Embryonic facial prominence (tissue), 1 donor: ENCODE measurements around the gene ATP8A1.

Source experiments
- DNase-seq: peaks from one replicate; pipeline ENCODE4 v3.0.0-alpha.2; 2016; ENCODE audit errors: extremely low spot score

The ATP8A1 gene

DNA sequence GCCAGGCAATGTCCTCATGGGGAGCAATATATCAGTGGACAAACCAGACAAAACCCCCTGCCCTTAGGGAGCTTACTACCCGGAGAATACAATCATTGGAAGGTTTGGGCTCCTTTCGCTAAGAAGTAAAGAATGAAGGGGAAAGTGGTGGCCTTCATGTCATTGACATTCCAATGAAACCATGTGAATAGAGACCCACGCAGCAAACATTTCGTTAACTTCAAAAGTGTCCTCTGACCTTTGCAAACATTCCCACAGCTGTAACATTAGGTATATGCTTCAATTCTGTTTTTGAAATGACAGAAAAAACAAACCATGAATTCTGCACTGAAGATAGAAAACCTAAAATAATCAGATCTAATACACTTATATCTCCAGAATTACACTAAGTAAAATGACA lies 7.0 kb downstream of the ATP8A1 start:
- DNase-seq = no peak

DNA sequence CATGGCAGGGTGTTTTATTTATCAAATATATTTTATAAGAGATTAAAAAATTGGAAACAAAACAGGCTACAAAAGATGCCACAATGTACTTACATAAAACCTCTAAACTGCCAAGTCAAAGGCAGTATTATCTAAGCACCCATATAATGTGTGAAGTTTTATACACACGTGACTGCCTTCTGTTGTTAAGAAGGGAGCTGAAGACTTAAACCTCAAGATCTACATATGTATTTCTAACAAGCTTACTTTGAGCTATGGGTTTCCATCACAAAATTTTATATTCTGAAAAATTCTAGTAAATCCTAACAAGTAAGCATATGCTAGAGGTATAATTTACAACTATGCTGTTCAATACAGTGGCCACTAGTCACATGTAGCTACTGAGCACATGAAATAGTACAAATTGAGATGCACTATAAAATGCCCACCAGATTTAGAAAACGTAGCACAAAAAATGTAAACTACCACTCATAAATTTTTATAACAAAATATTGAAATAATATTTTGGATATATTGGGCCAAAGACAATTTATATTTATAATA lies 9.8 kb downstream of the ATP8A1 start:
- no peak for DNase-seq

DNA sequence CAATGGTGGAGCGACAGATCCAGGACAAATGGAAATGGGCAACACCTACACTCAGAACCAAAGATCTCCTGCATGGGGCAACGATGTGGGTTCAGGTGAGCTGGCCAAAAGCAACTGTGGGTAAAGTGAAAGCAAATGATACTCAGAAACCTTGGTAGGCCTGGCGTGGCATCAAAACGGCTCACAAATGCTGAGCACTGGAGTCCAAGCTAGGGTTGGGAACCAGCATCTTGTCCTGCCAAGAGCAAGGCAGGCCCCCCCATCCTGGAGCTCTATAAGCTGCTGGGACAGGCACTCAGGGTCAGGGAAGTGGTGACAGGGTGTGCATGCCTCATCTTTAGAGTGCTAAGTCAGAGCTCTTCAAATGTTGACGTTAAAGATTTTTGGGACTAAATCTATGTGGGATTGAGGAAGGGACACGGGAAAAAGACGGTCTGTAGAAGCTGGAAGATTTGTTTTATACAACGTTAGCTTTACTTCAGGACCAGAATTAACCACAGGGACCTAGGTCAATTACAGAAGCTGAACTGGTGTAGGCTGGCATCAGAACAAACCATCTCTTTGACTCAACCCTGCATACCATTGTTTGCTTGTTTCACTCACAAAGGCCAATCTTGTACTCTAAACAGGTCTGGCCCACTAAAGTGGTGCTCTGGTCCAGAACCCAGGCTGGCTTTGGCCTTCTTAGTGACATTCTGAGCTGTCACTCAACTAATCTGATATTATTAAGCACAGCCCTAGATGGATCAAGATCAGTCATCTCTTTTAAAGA lies 10.7 kb downstream of the ATP8A1 start:
- no peak for DNase-seq

DNA sequence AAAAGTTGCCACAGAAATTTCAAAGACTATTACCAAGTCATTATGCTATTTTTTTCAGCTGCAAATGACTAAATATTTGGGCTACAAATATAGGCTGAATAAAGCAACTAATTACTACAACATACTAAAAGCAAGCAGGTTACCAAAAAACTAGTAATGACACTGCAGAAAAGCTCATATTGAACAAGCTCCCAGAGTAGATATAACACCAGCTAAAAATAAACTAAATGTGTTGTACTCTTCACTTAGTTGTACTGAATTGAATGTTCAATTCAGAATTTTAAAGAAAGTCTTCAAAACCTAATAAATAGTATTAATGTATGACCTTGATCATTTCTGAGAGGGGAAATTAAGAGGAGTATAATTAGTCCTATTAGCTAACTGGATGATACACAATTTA lies 12.0 kb downstream of the ATP8A1 start:
- DNase-seq = no peak

DNA sequence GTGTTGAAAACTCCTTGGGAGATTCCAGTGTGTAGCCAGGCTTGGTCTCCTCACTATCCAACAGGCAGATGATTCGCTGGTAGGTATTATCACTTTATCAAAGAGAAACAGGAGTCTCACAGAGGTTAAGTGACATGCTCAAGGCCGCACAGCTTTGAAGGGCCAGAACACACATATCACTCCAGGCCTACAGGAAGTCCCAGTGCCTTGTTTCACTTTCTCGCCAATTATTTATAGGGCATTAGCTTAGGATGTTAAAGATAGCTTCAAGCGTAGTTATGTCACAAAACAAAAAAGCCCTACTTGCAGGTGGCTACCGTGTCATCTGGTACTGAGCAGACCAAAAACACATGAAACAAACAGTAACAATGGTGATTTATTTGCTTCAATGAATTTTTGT lies 13.2 kb downstream of the ATP8A1 start:
- no peak for DNase-seq

DNA sequence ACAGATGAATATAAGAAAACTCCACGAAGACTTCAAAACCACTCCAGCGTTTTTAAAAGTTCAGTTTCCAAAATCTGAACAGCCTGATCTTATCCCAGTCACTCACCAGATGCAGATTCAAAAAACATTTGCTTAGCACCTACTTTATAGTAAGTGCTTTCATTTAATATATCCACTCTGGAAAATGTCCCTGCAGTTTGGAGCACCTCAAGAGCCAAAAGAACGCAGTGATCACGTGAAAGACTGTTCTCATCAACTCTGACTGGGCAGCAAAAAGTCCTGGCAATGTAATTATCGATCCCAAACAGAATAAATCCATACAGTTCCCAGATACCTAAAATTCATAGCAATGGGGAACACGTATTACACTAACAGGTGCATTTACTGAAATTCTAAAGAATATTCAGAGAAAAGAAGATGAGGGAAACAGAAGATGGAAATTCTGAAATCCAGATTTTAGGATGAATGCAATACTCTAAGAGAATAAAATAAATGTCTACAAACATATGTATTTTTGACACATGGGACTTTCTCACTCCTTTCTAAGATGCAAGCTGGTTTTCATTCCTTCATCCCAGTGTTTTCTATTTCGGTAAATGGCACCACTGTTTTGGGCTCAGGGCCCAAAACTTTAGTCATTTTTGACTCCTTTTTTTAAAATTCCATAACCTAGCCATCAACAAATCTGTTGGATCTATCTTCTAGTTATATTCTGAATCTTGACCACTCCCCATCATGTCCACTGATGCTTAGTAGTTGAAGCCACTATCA lies 13.9 kb downstream of the ATP8A1 start:
- DNase-seq = no peak

DNA sequence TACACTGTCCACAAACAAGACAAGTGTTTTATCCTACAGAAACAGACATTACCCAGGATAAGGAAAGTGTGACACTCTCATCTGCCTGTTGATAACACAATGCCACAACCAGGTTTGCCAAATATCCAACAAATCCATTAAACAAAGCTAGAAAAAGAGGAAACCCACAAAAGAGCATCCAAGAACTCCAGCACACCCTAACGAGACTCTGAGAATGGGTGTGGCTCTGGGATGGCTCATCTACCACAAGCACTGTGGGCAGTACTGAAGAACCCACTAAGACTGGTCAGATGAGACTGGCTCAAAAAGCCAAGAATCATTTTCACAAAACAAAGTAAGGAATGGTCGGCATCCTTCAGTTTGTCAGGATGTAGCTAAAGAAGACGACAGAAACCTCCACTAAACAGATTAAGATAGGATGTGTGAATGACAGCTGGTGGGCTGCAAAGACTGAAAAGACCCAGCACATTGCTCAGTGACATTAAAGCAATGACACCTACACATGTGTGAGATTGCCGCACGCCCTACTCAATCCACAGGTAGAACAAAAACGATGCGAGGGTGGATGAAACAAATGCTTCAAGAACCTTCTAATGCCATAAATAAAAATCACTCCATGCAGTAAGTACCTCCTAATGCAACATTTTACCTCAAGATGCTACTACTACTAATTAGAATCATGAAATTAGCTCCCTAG lies 14.7 kb downstream of the ATP8A1 start:
- no peak for DNase-seq

DNA sequence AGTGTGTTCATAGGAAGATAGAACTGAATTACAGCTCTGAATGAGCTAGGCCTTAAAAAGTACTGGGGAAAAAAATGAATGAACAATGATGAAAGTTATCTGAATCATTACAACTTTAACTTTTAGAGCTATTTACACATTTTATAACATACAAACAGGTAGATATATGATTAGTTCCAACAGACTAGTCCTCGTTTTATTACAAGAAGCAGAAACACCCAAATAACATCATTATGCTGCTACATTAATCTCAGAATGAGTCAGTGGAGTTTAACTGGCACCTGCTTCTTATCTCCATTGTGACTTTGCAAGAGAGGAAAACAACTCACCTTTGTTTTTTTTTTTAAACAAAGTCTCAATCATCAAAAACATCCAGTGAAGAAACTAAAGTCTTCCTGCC lies 15.2 kb downstream of the ATP8A1 start:
- no peak for DNase-seq

DNA sequence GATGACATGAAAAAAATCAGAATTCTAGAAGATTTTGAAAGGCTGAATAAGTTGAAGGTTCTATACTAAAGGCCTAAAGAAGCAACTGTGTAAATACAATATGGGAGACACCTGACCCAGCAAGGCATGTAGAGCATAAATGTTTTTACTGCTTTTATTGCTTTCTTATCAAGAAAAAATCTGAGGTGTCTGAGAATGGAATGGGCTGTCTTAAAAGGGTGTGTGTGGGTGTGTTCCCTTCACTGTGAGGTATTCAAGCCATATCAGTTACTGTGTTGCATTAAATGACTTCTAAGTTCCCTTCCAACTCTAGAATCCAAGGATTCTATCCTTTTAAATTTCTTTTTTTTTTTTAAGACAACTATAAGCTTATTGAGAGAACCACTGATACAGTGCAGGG lies 15.7 kb downstream of the ATP8A1 start:
- no peak for DNase-seq

DNA sequence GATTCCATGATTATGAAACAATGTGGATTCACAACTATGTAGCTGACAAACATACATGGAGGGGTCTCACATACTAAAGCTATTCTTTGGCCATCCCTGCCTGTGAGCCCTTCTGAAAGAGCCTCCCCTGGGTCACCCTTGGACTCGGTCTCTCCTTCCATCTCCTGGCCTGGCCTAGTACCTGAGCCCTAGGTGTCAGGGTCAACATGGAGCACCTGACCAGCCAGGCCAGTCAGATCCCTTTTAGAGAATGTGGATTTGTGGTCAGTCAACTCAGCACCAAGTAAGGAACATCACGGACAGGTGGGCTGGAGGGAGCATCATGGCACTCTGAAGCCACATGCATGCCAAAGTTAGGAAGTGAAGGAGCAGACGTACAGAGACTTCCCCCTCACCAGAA lies 16.3 kb downstream of the ATP8A1 start:
- DNase-seq = no peak

DNA sequence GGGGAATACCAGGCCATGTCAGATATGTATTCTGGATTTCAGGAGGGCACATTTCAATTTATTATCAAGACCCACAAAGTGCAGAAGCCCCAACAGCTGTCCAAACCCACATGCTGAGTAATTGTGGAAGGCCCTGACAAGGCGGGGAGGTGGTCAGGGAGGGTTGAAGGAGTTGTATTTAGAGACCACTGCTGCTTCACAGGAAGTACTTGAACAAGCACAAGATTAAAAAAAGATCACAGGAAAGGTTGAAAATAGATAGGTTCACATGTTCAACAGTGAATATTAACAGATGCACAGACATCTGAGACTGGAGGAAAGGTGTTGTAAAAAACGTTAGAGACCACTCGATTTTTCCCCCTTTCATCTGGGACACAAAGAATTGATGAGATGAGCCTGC lies 17.9 kb downstream of the ATP8A1 start:
- DNase-seq = no peak

DNA sequence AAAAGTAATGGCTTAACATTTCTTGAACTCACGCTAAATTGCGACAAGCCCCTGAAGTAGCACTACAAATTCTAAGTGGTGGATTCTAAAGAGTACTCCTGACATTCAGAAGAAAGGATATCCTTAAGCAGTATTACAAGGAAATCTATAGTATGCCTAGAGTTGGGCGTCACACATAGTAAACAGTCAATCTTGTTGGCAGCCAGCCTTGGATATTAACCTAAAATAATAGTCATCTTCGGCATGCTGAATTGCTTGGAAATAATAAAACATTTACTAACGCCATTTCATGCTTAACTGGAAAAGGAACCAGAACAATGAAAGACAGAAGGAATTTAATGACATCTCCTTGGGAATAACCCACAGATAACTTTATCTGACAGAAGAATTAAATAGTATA lies 18.6 kb downstream of the ATP8A1 start:
- DNase-seq = no peak

DNA sequence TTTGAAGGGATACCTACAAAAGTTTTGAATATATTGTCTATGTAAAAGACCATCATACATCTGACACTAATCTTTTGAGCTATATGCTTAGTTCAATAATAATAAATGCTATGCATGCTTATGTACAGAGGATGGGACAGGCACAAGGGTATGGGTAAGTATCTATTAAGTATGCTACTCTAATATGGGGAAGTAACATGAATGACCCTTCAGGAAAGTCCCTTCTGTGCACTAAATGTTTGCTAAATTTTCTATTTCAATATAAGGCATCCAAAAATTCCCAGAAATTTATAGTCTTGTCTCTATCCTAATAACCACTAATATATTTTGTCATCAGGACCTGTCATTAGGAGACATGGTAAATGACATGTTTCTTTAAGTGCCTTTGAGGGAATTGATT lies 19.0 kb downstream of the ATP8A1 start:
- no peak for DNase-seq

DNA sequence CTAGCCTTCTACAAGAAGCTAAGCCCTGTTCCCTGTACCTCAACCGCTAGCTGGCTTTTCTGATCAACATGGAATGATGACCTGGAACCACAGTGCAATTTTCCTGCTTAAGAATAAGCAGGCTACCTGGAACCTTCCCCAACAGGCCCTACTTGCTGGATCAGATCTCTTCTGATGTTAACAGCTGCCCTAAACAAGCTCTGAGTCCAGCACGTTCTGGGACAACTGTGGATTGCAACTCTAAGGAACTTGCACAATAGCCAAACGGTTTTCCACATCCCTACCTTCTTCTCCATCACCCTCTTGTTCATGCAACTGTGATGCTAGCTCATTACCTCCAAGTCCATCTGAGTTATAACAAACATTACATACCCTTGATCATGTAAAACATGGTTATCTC lies 19.8 kb downstream of the ATP8A1 start:
- DNase-seq = no peak

DNA sequence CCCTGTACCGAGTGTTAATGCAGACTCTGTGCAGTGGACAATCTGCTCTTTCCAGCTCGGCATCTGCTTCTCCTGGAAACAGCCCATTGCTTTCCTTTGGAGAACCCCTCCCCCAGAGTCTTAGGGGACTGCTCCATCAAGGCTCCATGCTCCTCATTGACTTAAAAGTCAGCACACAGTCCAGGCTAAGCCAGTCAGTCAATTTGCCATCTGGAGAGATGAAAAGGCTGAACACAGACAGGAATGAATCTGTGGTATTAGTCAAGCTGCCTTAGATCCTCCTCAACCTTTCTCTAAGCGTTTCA lies 20.3 kb downstream of the ATP8A1 start:
- DNase-seq = no peak

DNA sequence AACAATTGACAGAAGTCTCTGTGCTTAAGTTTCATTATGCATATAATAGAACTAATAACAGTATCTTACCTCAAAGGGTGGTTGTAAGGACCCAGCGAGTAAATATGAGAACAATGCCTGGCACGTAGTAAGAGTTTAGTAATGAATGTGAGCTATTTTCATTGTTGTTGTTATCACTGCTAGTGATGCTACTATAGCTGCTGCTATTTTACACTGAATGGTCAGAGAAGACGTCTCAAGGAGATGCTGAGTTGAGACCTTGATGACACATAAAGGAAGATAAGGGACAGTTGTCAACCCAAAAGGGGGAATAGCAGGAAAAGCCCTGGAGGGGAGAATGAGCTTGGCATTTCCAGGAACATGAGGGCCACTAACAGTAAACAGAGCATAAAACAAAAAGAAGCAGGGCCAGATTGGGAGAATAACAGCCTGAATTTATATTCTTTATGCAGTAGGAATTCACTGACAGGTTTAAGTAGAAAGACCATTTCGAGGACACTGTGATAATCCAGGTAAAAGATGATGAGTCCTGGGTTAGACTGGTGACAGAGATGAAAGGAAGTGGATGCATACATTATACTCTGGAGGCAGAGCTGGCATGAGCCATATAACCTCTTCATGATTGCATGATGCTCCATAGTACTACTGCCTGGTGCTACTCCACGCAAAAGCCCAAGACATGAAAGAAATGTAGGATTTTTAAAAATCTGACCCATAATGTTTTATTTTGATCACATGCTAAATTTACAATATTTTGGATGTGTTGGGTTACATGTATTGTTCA lies 23.1 kb downstream of the ATP8A1 start:
- DNase-seq = no peak

DNA sequence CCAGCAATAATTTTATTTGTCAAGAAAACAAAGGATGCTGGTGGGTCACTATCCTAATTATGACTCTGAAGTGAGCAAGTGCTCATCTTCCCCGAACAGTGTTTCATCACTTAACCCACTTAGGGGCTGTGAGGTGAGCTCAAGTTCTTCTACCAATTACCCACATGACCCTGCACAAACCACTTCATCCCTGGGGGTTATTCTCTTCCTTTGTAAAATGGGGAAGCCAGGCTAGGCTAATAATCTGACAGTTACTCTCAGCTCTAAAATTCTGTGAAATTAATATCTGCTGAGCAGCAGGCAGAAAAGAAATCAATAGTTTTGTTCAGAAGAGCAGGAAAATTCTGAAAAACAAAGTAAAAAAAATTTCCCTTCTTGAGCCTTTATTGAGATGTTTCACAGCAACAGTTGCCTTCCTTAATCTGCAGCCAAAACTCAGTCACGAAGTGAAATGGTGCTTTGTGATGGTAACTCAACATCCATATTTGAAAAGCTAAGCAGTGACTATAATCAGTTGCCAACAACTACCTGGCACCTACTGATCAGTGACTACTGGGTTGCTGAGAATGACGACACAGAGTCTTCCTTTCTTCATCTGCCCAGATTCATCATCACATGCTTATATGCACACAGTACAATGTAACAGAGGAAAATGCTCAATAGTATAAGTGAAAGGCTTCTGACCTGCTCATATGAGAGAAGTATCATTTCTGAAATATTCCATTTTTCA lies 24.1 kb downstream of the ATP8A1 start:
- DNase-seq = no peak

DNA sequence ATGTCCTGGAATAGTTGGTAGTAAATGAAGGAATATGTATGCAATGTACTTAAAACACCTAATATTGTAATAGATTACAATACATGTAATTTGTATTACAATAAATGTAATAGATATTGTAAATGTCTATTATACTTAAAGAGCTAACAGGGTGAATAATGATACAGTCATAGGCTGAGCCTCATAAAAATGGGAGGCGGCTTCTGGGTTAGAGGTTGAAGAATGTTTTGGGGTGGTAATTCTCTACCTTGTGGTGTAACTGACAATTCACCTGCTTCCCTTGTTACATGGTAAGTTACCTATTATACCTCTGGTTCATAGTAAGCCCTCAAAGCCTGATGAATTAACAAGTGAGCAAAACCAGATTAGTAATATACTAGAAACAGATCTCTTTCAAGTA lies 26.0 kb downstream of the ATP8A1 start:
- no peak for DNase-seq

DNA sequence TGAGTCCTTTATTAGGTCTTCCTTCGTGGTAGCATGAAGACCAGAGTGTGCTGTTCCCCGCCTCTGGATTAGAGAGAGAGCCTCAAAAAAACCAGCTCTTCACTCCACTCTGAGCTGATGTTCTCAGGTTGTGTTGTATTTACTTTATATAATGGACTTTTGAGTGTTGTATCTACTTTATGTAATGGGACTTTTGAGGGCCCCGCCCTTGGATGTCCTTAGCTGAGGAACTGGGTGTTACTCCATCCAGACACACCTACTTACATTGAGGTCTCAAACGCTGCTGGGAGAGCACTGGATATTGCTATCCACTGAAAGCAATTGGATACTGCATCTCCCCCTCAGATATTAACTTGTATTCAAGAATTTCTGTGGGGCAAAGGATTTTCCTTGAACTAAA lies 28.2 kb downstream of the ATP8A1 start:
- DNase-seq = no peak

DNA sequence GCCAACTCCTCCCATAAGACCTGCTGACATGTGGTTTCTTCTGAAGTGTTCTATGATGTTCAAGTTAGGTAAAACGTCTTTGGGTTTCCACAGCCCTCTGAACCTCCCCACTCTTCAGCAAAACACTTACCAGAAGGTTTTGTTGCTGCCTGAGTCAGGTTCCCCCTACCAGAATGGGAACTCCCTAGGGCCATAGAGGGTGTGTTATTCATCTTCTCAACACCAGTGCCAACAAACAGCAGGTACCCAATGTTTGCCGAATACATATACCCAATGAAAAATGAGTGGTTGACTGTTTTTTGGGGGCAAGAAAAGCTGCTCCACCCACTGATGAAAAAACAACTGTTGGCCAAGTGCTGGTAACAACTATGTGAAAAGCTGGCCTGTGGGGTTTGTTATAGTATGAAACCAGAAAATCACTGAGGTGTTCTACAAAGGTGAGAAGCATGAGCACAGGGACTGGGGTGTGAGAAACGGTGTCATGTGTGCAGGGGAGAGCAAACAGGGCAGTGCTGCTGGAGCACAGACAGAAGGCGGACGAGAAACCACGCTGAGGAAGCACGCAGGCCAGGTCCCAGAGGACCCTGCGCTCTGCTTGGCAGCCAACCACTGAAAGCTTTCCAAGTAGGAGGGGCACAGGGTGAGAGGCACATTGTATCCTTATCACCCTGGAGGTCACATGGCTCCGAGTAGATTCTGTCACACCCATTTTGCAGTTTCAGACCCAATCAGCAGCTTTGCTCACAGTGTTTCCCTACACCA lies 28.8 kb downstream of the ATP8A1 start:
- no peak for DNase-seq
